Measurements from ENCODE around the gene TSSC4.

Gene TSSC4

DNA sequence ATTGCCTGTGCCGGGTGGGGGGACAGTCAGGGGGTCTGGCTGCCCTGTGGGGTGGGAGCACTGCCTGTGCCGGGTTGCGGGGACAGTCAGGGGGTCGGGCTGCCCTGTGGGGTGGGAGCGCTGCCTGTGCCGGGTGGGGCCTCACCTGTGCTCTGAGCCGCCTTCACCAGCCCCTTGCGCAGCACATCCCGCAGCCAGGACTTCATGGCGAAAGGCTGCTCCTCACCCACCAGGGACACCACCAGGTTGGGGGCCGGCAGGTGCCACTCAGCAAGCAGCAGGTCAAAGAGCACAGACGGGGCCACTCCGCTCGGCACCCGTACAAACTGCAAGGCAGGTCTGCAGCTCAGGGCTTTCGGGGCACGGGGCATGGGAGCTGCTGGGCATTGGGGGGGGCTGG, 21.4 kb downstream of the TSSC4 start (continued):
- TF ChIP-seq, protein P1, sequence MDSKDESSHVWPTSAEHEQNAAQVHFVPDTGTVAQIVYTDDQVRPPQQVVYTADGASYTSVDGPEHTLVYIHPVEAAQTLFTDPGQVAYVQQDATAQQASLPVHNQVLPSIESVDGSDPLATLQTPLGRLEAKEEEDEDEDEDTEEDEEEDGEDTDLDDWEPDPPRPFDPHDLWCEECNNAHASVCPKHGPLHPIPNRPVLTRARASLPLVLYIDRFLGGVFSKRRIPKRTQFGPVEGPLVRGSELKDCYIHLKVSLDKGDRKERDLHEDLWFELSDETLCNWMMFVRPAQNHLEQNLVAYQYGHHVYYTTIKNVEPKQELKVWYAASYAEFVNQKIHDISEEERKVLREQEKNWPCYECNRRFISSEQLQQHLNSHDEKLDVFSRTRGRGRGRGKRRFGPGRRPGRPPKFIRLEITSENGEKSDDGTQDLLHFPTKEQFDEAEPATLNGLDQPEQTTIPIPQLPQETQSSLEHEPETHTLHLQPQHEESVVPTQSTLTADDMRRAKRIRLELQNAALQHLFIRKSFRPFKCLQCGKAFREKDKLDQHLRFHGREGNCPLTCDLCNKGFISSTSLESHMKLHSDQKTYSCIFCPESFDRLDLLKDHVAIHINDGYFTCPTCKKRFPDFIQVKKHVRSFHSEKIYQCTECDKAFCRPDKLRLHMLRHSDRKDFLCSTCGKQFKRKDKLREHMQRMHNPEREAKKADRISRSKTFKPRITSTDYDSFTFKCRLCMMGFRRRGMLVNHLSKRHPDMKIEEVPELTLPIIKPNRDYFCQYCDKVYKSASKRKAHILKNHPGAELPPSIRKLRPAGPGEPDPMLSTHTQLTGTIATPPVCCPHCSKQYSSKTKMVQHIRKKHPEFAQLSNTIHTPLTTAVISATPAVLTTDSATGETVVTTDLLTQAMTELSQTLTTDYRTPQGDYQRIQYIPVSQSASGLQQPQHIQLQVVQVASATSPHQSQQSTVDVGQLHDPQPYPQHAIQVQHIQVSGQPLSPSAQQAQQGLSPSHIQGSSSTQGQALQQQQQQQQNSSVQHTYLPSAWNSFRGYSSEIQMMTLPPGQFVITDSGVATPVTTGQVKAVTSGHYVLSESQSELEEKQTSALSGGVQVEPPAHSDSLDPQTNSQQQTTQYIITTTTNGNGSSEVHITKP (tag by site-specific recombination; IDR thresholded peaks at IDR 0.05): no peak

GRCh38 chr11:2422461-2423156, 22.1 kb downstream of the TSSC4 start:
- TF ChIP-seq ZNF350 (tag by site-specific recombination; IDR thresholded peaks at IDR 0.05) (no peak), ZSCAN30 (tag by site-specific recombination; IDR thresholded peaks at IDR 0.05) (no peak), ZNF302 (tag by site-specific recombination; IDR thresholded peaks at IDR 0.05; ENCODE audit: low read depth) (no peak), ZNF114 (tag by site-specific recombination; IDR thresholded peaks at IDR 0.05) (no peak), ZNF366 (tag by site-specific recombination; conservative IDR thresholded peaks at IDR 0.05) (no peak), ZNF664 (tag by site-specific recombination; IDR thresholded peaks at IDR 0.05) (no peak), ZNF629 (tag by site-specific recombination; IDR thresholded peaks at IDR 0.05) (no peak), ZFP41 (tag by site-specific recombination; IDR thresholded peaks at IDR 0.05; ENCODE audit: borderline replicate concordance) (no peak)
- TF ChIP-seq, protein P2, sequence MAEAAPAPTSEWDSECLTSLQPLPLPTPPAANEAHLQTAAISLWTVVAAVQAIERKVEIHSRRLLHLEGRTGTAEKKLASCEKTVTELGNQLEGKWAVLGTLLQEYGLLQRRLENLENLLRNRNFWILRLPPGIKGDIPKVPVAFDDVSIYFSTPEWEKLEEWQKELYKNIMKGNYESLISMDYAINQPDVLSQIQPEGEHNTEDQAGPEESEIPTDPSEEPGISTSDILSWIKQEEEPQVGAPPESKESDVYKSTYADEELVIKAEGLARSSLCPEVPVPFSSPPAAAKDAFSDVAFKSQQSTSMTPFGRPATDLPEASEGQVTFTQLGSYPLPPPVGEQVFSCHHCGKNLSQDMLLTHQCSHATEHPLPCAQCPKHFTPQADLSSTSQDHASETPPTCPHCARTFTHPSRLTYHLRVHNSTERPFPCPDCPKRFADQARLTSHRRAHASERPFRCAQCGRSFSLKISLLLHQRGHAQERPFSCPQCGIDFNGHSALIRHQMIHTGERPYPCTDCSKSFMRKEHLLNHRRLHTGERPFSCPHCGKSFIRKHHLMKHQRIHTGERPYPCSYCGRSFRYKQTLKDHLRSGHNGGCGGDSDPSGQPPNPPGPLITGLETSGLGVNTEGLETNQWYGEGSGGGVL (tag by site-specific recombination; IDR thresholded peaks at IDR 0.05): no peak
- ChIA-PET CTCF (interaction anchor here (0.6 to 11.2 kb wide), 5 partner anchors 14 to 198 kb away, joined by 3 to 297 read pairs (median 5); partner anchors contain the start of genes C11orf21, TSPAN32 and TSSC4), POLR2A (interaction anchor here (0.5 kb wide), 1 partner anchor 22 kb away, joined by 3 read pairs; the partner anchor contains the start of gene TSSC4)
- Histone ChIP-seq H3K36me3 (ENCODE audit: control insufficient read depth in 2 of 2, insufficient read depth in 1 of 2, low read length in 2 of 2) (no peaks in the 10 kb centered on the region), H3K4me3 (ENCODE audit: low read depth, low read length) (no peak overlapping the region), H3K27ac (ENCODE audit: extremely low read depth, low read depth, low read length) (no peak overlapping the region), H3K9me3 (ENCODE audit: control insufficient read depth, insufficient read depth, low read depth, low read length) (no peaks in the 10 kb centered on the region), H3K4me1 (ENCODE audit: control insufficient read depth, insufficient read depth, low read length) (no peaks in the 10 kb centered on the region)

DNA sequence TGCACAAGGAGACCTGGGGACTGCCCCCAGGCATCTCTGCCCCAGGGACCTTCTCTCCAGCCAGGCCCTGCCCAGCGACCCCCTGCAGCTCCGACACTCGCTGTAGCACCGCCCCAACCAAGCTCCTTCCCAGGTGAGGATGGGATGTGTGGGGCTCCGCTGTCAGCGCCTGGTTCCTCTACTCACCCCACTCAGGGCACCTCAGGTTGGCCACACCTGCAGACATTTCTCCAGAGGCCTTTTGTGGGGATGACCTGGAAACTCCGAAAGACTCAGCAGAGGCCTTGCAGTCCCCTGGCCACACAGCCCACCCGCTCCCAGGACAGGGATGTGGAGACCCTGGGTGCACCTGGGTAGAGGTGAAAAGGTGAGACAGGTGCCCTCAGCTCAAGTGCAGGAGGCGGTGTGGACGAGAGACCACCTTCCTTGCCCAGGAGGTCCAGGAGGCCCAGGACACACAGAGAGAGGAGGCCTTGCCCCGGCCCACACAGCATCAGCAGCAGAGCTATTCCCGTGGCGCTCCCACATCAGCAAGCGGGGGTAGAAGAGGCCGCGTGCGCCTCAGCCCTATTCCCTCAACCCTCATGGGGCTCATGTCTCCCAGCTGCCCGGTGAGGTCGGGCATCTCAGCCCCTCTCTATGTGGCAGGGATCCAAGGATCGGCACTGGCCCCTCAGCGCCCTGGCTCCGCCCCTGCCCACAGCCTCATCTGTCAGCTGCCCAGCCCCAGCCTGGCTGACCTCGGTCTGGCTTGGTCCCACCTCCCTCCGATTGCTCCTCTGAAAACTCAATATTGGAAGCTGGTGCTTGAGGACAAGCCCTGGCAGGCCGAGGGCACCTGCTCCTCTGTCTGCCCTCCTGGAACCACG, 22.8 kb downstream of the TSSC4 start:
- H3K36me3 ChIP-seq (ENCODE audit: control insufficient read depth in 2 of 2, insufficient read depth in 1 of 2, low read length in 2 of 2): no peaks in the 10 kb centered on the region
- no peak overlapping the region for H3K4me3 ChIP-seq (ENCODE audit: low read depth, low read length)
- H3K27ac ChIP-seq (ENCODE audit: extremely low read depth, low read depth, low read length): no peak overlapping the region
- ChIA-PET POLR2A (interaction anchor here (0.5 kb wide), 1 partner anchor 23 kb away, joined by 3 read pairs; the partner anchor contains the start of gene TSSC4), CTCF (interaction anchor here (0.6 to 11.2 kb wide), 8 partner anchors 13 to 614 kb away, joined by 3 to 297 read pairs (median 4); partner anchors contain the start of genes C11orf21, TSPAN32 and TSSC4)
- H3K9me3 ChIP-seq (ENCODE audit: control insufficient read depth, insufficient read depth, low read depth, low read length): no peaks in the 10 kb centered on the region
- H3K4me1 ChIP-seq (ENCODE audit: control insufficient read depth, insufficient read depth, low read length): no peaks in the 10 kb centered on the region
- TF ChIP-seq ZNF664 (tag by site-specific recombination; IDR thresholded peaks at IDR 0.05) (no peak), ZNF518A (tag by site-specific recombination; conservative IDR thresholded peaks at IDR 0.05; ENCODE audit: low read depth) (no peak), ZNF114 (tag by site-specific recombination; IDR thresholded peaks at IDR 0.05) (no peak), FEZF1 (tag by site-specific recombination; IDR thresholded peaks at IDR 0.05) (no peak), ZNF140 (tag by site-specific recombination; IDR thresholded peaks at IDR 0.05) (no peak), ZNF529 (tag by site-specific recombination; IDR thresholded peaks at IDR 0.05; ENCODE audit: insufficient replicate concordance) (no peak), SCRT1 (tag by site-specific recombination; IDR thresholded peaks at IDR 0.05; ENCODE audit: borderline replicate concordance) (no peak), MZF1 (tag by site-specific recombination; IDR thresholded peaks at IDR 0.05; ENCODE audit: borderline replicate concordance) (no peak), ZNF155 (tag by site-specific recombination; IDR thresholded peaks at IDR 0.05) (no peak), HOXD13 (CRISPR knock-in tag; IDR thresholded peaks at IDR 0.05; ENCODE audit: borderline replicate concordance) (no peak), BCL11A (tag by site-specific recombination; IDR thresholded peaks at IDR 0.05; ENCODE audit: low read depth) (no peak), ZNF544 (tag by site-specific recombination; IDR thresholded peaks at IDR 0.05) (no peak)
